Kasumi-1 (cell line): Measurements from ENCODE around the gene FLNB.
A peak's percentile ranks its signal among the peaks of the same experiment; 100 is the strongest.

Source experiments
- DNase-seq, 2 experiments: peaks; one replicate each; lab custom pipeline; 2025; lab: John Stamatoyannopoulos, UW

Gene FLNB

DNA sequence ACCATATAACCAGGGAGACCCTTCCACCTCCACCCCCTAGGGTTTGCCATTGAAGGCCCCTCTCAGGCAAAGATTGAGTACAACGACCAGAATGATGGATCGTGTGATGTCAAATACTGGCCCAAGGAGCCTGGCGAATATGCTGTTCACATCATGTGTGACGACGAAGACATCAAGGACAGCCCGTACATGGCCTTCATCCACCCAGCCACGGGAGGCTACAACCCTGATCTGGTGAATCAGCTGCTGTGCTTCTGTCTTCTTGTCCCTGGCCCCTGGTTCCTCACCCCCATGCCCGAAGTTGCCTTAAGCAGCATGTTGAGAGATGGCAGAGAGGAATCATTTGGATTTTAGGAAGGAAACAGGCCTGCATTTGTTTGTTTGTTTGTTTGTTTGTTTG, 98.4 kb downstream of the FLNB start:
- no peak for DNase-seq

- DNase-seq, result no peak
Measured at GRCh38 chr3:58107597-58107996, 99.4 kb downstream of the FLNB start.

GRCh38 chr3:58109752-58110151, 101.5 kb downstream of the FLNB start:
- no peak for DNase-seq

DNA sequence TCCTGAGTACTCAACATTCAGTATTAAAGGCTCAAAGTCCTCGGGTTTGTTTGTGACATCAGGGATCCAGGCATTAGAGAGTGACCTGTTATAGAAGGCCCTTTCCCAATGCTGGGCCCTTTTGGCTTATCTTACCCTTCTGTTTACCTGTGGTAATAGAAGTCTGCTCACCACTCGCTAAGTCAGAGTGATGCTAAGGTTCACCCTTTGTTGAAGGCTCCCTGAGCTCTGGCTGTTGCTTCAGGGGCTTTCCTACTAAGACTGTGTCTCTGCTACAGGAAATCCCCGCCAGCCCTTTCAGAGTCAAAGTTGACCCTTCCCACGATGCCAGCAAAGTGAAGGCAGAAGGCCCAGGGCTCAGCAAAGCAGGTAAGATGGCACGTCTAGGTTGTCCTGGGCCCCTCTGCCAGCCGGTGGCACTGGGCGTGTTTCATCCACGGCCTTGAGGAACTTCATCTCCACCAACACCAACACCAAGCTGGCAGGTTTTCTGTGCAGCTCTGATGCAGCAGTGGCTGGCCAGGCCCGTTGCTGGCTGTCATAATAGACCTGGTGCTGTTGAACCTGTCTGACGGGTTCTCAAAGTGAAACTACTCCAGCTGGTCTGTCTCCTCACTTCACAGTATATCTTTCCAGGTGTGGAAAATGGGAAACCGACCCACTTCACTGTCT, 103.4 kb downstream of the FLNB start:
- DNase-seq, result no peak

GRCh38 chr3:58112185-58112535, 103.9 kb downstream of the FLNB start:
- no peak for DNase-seq

DNA sequence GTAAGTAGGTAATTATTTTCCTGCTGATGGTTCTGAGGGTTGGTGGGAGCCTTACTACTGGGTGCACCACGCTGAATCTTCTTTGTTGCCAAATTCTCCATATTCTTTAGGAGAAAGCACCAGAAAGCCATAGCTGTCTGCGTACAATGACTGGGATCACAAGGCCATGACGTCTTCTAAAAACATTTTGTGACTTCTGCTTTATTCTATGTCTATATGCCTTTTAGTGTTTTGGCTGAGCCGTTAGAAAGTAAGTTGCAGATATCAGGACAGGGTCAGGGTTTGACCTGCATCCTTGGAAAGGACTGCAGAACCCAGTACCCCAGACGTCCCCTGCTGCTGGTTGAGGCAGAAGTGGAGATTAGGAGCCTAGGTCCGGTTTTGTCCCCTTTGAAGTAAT, 107.0 kb downstream of the FLNB start:
- DNase-seq, result no peak

GRCh38 chr3:58116161-58116955, 108.1 kb downstream of the FLNB start:
- DNase-seq, result no peak

DNA sequence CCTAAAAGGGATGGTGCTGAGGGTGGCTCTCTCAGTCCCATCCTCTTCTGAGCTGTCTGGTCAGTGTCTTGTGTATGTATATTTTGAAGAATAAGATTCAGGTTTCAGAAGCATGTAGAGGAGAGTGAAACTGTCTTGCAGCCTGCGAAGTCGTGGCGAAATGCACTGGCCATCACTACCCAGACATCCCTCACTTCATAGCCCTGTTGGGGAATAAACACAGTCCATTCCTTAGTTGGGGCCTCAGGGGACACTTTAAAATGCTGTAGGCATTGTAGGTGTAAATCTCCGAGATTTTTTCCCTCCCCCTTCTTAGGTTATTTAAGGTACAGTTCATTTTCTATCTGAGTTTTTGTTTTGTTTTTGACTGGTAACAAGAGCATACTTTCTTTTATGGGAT, 108.8 kb downstream of the FLNB start:
- DNase-seq, result no peak

GRCh38 chr3:58117561-58118181, 109.4 kb downstream of the FLNB start:
- DNase-seq, result no peak

DNA sequence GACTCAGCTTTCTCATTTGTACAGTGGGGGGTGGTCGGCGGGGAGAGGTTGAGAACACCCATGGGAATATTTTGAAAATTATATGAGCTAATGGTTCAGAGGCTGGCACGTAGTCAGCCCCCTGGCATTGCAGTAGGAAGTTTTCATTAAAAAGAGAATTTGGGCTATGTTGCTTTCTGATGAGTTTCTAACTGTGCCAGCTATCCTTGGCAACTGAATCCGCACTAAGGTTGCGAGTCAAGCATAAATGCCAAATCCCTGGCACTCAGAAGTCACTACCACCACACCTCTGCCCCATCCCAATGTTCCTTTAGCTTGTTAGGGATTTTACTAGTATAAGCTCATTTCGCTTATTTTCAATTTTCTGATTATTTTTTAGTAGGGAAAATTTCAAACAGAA, 111.0 kb downstream of the FLNB start:
- DNase-seq, result no peak

DNA sequence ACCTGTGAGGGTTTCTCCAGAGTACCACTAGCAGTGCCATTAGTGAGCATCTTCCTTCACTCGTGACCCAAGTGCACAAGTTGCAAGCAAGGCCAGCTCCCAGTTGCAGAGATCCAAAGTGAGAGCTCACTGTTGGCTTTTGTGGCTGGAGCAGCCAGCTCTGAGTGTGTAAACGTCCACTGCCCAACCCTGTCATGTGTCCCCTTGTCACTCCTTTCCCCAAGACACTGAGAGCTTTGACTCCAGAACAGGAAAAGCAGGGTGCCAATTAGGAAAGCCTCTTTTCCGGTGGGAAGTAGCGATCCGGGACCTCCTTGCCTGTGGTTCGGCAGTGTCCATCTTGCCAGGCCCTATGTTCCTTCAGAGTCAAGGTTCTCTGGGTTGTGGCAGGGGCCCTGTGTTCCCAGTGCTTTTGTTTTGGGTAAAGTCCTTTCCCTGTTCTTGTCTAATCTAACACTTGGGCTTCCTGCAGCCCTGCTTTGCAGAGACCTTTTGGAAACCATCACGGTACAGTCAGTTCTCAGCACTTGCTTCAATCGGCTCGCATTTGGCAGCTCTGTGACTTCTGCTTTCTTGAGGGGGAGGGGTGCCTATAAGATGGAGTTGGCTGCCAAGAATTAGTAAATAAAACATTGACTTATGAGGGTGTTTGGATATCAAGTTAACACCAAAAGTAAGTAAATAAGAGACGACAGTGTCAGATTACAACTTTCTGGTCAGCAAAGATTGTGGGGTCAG, 112.0 kb downstream of the FLNB start:
- peak; percentile 71 to 79 for DNase-seq

DNA sequence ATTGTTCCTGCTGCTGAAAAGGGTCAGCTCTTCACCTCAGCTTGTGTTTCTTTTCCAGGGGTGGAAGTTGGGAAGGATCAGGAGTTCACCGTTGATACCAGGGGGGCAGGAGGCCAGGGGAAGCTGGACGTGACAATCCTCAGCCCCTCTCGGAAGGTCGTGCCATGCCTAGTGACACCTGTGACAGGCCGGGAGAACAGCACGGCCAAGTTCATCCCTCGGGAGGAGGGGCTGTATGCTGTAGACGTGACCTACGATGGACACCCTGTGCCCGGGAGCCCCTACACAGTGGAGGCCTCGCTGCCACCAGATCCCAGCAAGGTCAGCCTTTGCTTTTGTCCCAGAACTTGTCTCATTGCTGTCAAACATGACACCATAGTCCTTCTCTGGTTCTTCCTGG, 113.0 kb downstream of the FLNB start:
- DNase-seq, result no peak

DNA sequence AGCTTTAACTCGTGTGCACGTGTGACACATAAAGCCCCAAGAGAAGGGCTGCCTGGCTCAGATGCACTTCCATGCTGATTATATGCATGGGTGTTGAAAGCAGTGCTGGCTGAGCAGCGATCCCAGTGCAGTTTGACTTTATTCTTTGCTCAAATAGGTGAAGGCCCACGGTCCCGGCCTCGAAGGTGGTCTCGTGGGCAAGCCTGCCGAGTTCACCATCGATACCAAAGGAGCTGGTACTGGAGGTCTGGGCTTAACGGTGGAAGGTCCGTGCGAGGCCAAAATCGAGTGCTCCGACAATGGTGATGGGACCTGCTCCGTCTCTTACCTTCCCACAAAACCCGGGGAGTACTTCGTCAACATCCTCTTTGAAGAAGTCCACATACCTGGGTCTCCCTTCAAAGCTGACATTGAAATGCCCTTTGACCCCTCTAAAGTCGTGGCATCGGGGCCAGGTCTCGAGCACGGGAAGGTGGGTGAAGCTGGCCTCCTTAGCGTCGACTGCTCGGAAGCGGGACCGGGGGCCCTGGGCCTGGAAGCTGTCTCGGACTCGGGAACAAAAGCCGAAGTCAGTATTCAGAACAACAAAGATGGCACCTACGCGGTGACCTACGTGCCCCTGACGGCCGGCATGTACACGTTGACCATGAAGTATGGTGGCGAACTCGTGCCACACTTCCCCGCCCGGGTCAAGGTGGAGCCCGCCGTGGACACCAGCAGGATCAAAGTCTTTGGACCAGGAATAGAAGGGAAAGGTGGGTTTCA, 114.9 kb downstream of the FLNB start:
- no peak for DNase-seq

DNA sequence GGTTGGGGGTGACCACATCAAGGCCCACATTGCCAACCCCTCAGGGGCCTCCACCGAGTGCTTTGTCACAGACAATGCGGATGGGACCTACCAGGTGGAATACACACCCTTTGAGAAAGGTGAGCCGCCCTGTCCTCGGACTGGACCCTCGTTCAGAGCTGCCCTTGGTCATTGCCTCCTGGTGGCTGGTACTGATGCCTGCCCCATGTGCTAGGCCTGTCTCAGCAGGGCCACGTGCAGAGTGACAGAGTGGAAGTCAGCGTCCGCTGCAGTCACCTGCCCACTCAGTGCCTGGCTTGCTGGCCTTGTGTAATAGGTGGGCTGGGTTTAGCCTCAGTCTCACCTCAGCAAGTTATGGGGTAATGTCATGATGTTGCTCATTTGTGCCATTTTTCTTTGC, 116.2 kb downstream of the FLNB start:
- no peak for DNase-seq

GRCh38 chr3:58129041-58129770, 121.0 kb downstream of the FLNB start:
- peak; percentile 24 to 31 for DNase-seq

- no peak for DNase-seq
Measured at GRCh38 chr3:58130591-58130990, 122.4 kb downstream of the FLNB start.

GRCh38 chr3:58131101-58131825, 123.0 kb downstream of the FLNB start:
- DNase-seq, result no peak

GRCh38 chr3:58132850-58133249, 124.6 kb downstream of the FLNB start:
- no peak for DNase-seq

- DNase-seq, result no peak
Measured at GRCh38 chr3:58134468-58134867, 126.2 kb downstream of the FLNB start.
